HepG2 (cell line): Measurements from ENCODE around the gene VAC14. TPM values are rescaled to one million over a fixed set of nuclear protein-coding genes. Genes with fewer than 3 reads are reported as not detected.

Source experiments
- ATAC-seq: fragments of 200-7000 bp; cut with Tn5 transposase; 3 replicates; pipeline ENCODE4 v1.9.1; 2020; ENCODE audit warnings: mild to moderate bottlenecking, moderate library complexity
- BruUV-seq: library from RNA; stranded (reverse); fragments of 400-500 nt; replicated peaks from 2 replicates; lab custom pipeline; 2021; lab: Mats Ljungman, UMichigan
- CTCF ChIA-PET: fragments of 300-600 bp; formaldehyde crosslinking; extraction: SDS; loops from one replicate; lab custom pipeline; 2021; ENCODE audit warnings: low total read pairs, inconsistent platforms, low intra/inter-chr PET ratio; lab: Yijun Ruan, JAX
- POLR2A ChIA-PET: fragments of 350-600 bp; sonication (Branson Sonifier 250); formaldehyde crosslinking; loops from one replicate; lab custom pipeline; 2020; ENCODE audit warnings: antibody characterized with exemption, inconsistent platforms; lab: Yijun Ruan, JAX
- DNase-seq: peaks from one replicate; pipeline ENCODE4 v3.0.0-alpha.2; 2015; ENCODE audit warnings: low spot score
- FAIRE-seq: peaks from 3 replicates; lab custom pipeline; 2011; peaks lifted over from hg19 to GRCh38; lab: Jason Lieb, UNC
- H2AFZ ChIP-seq: one replicate; pipeline ENCODE4 v1.6.1; 2011; ENCODE audit warnings: low read length, inconsistent platforms
- H3K27ac ChIP-seq: fragments of 300-600 bp; 3 replicates; pipeline ENCODE4 v1.8.0; 2011; ENCODE audit warnings: mixed run types, mild to moderate bottlenecking, mixed read lengths, low read length, inconsistent platforms; ENCODE audit not compliant: insufficient read depth; ENCODE audit errors: extremely low read length
- H3K27me3 ChIP-seq, 2 experiments: fragments of 200-600 bp in 1 of 2; 2 replicates in 1 of 2; 3 replicates in 1 of 2; pipeline versions ENCODE4 v1.6.0 to v1.8.0; 2011; ENCODE audit warnings: low read length in 2 of 2, mild to moderate bottlenecking in 2 of 2, moderate library complexity in 2 of 2, inconsistent platforms in 1 of 2; ENCODE audit not compliant: insufficient read depth in 2 of 2, control insufficient read depth in 1 of 2
- H3K36me3 ChIP-seq, 2 experiments: fragments of 200-600 bp in 1 of 2; replicated peaks in 1 of 2; 2 replicates in 1 of 2; 3 replicates in 1 of 2; pipeline versions ENCODE4 v1.5.1 to v1.8.0; 2011; ENCODE audit warnings: low read length in 2 of 2, inconsistent platforms in 1 of 2; ENCODE audit not compliant: insufficient read depth in 2 of 2, control insufficient read depth in 1 of 2
- H3K4me1 ChIP-seq: 2 replicates; pipeline ENCODE4 v1.5.1; 2012; ENCODE audit warnings: low read length, inconsistent platforms; ENCODE audit not compliant: insufficient read depth
- H3K4me2 ChIP-seq: 2 replicates; pipeline ENCODE4 v1.6.0; 2011; ENCODE audit warnings: low read depth, low read length, inconsistent platforms
- H3K4me3 ChIP-seq, 3 experiments: fragments of 200-600 bp in 1 of 3; sonication (generic), shearing (Covaris generic) in 1 of 3; replicated peaks in 1 of 3; 2 replicates each; pipeline ENCODE4 v1.5.1; 2011 to 2016; ENCODE audit warnings: low read length in 3 of 3, inconsistent platforms in 2 of 3, low read depth in 2 of 3, mild to moderate bottlenecking in 2 of 3, control low read depth in 1 of 3, mixed read lengths in 1 of 3; ENCODE audit not compliant: insufficient read depth in 1 of 3
- H3K79me2 ChIP-seq: one replicate; pipeline ENCODE4 v1.6.1; 2011; ENCODE audit warnings: low read length, inconsistent platforms; ENCODE audit not compliant: insufficient read depth
- H3K9ac ChIP-seq: 2 replicates; pipeline ENCODE4 v1.6.0; 2011; ENCODE audit warnings: mild to moderate bottlenecking, low read depth, low read length, inconsistent platforms; ENCODE audit not compliant: insufficient read depth
- H3K9me3 ChIP-seq: 2 replicates; pipeline ENCODE4 v1.5.1; 2012; ENCODE audit warnings: mild to moderate bottlenecking, low read length
- H4K20me1 ChIP-seq: 2 replicates; pipeline ENCODE4 v1.6.0; 2011; ENCODE audit warnings: inconsistent platforms, mild to moderate bottlenecking, low read length, moderate library complexity; ENCODE audit not compliant: insufficient read depth
- AGO2 ChIP-seq: fragments of 200-400 bp; formaldehyde crosslinking; optimal IDR thresholded peaks from 2 replicates; pipeline ENCODE3; 2017; ENCODE audit warnings: mild to moderate bottlenecking, low read depth, low read length, moderate library complexity
- CAMTA2 ChIP-seq: sonication (generic); formaldehyde crosslinking; IDR thresholded peaks from 2 replicates; pipeline ENCODE4 v1.4.0; 2020; ENCODE audit warnings: mild to moderate bottlenecking, missing genetic modification reagents, borderline replicate concordance
- CHCHD3 ChIP-seq: sonication (generic); formaldehyde crosslinking; IDR thresholded peaks from 2 replicates; pipeline ENCODE4 v1.8.0; 2022; ENCODE audit warnings: mild to moderate bottlenecking, missing genetic modification reagents, moderate library complexity
- FOXO1 ChIP-seq: sonication (generic); formaldehyde crosslinking; IDR thresholded peaks from 2 replicates; pipeline ENCODE4 v1.4.0; 2020; ENCODE audit warnings: missing genetic modification reagents
- FOXP1 ChIP-seq, 2 experiments: fragments of 450-650 bp in 1 of 2; IDR thresholded peaks; 2 replicates each; pipeline ENCODE4 v1.6.1; 2017 to 2018; ENCODE audit warnings: antibody characterized with exemption in 1 of 2
- GATAD2A ChIP-seq: IDR thresholded peaks from 2 replicates; pipeline ENCODE4 v1.6.1; 2016
- KDM1A ChIP-seq: IDR thresholded peaks from 2 replicates; pipeline ENCODE4 v1.6.1; 2016; ENCODE audit warnings: missing compliant biosample characterization
- ZBTB1 ChIP-seq: sonication (generic); formaldehyde crosslinking; IDR thresholded peaks from 2 replicates; pipeline ENCODE4 v1.4.0; 2020; ENCODE audit warnings: missing genetic modification reagents, borderline replicate concordance
- ZMYM2 ChIP-seq: sonication (generic); formaldehyde crosslinking; IDR thresholded peaks from 2 replicates; pipeline ENCODE4 v1.8.0; 2022; ENCODE audit warnings: mild to moderate bottlenecking, missing genetic modification reagents
- ZNF180 ChIP-seq: sonication (generic); formaldehyde crosslinking; IDR thresholded peaks from 2 replicates; pipeline ENCODE4 v1.4.0; 2020; ENCODE audit warnings: low read depth, missing genetic modification reagents, borderline replicate concordance
- ZNF564 ChIP-seq: sonication (generic); formaldehyde crosslinking; IDR thresholded peaks from 2 replicates; pipeline ENCODE4 v1.8.1; 2023; ENCODE audit warnings: mild to moderate bottlenecking, missing genetic modification reagents
- ZNF761 ChIP-seq: sonication (generic); formaldehyde crosslinking; conservative IDR thresholded peaks from 2 replicates; pipeline ENCODE4 v1.4.0; 2020; ENCODE audit warnings: mild to moderate bottlenecking, missing genetic modification reagents
- ZNF782 ChIP-seq: sonication (generic); formaldehyde crosslinking; IDR thresholded peaks from 2 replicates; pipeline ENCODE4 v1.4.0; 2020; ENCODE audit warnings: missing genetic modification reagents, mild to moderate bottlenecking, borderline replicate concordance
- WGBS: methylation state at CpG from one replicate; pipeline ENCODE4 v1.1.6; 2017; ENCODE audit warnings: low lambda C conversion rate; 5-methylcytosine and 5-hydroxymethylcytosine counted together
- in situ Hi-C: cut with HindIII; loops from 2 replicates; pipeline ENCODE4 v1.10.0; 2017; ENCODE audit warnings: low pct_unique_long_range_greater_than_20kb; ENCODE audit not compliant: extremely low pct_ligation_motif_present
- intact Hi-C: fragments of 100-400 bp; cut with micrococcal nuclease; formaldehyde crosslinking; loops from one replicate; pipeline ENCODE4 v1.10.0; 2022; ENCODE audit not compliant: unreplicated experiment
- polyA plus RNA-seq, 8 experiments: library from polyadenylated mRNA; depleted of rRNA in 3 of 8; stranded (reverse) in 7 of 8; unstranded in 1 of 8; fragments of >200 nt; fragmentation: Illumina TruSeq in 4 of 8; extraction: Trizol in 4 of 8; gene quantifications; 2 replicates each; pipeline versions ENCODE4 v1.2.1 to v1.2.3, GENCODE V29; 2011 to 2016; ENCODE audit warnings: low read depth in 4 of 8, missing spikeins in 1 of 8, mixed read lengths in 1 of 8; ENCODE audit not compliant: insufficient read depth in 1 of 8
- total RNA-seq, 5 experiments: library from RNA; depleted of rRNA; stranded (reverse); fragments of >200 nt; fragmentation: Illumina TruSeq; extraction: Trizol; gene quantifications; 2 replicates each; pipeline ENCODE4 v1.2.3, GENCODE V29; 2016; ENCODE audit warnings: low read depth in 1 of 5
- TF ChIP-seq, protein P1 (sequence below): sonication (generic); formaldehyde crosslinking; IDR thresholded peaks from 2 replicates; pipeline ENCODE4; 2020; ENCODE audit warnings: missing genetic modification reagents, mild to moderate bottlenecking, borderline replicate concordance
- TF ChIP-seq, protein P2 (sequence below): sonication (generic); formaldehyde crosslinking; IDR thresholded peaks from 2 replicates; pipeline ENCODE4 v1.5.0; 2020; ENCODE audit warnings: missing genetic modification reagents, mild to moderate bottlenecking, borderline replicate concordance
- TF ChIP-seq, protein P3 (sequence below): sonication (generic); formaldehyde crosslinking; IDR thresholded peaks from 2 replicates; pipeline ENCODE4 v1.4.0; 2020; ENCODE audit warnings: low read depth, mild to moderate bottlenecking, missing genetic modification reagents
- TF ChIP-seq, protein P4 (sequence below): conservative IDR thresholded peaks from 2 replicates; pipeline ENCODE4 v1.6.1; 2018; ENCODE audit warnings: missing genetic modification reagents

Gene VAC14
- total and polyA plus RNA-seq, 2 of the 13 experiments (the other 11 are each of a cell fraction or from before 2014, with no cell fraction given), result 23.5 to 24.6 TPM

DNA sequence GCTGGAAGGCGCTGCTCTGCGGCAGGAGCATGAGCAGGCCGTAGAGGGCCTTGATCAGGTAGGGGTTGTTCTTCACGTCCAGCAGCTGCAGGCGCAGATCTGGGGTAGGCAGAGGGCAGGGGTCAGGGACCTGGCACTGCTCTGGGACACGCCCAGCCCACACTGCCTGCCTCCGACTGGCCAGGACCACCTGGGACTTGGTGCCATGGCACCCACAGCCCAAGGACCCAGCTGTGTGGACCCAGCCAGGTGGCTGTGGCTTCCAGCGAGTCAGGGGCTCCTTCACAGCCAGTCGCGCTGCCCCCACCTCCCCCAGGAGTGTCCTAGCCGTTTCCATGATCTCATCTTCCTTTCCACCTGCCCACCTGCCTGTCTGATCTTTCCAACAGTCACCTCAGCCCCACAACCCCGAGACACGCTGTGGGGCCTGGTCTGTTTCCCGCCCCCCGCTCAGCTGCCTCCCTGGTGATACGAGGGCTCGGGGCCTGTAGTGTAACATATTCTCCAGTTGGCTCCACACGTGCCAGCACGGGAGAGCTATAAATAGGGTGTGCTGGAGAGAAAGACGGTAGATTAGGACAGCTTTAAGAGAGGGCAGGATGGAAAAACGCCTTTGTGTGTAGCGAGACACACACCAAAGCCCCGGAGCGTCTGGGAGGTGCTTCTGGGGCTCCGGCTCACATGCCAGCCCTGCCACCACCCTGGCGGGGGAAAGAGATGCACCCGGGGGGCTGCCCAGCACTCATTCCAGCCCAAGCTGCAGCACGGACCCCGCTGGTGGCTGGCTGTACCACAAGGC, 107.9 kb downstream of the VAC14 start:
- ChIA-PET POLR2A (interaction anchor here (1.0 to 18.7 kb wide), 2 partner anchors 11 to 33 kb away, joined by 4 to 536 read pairs; no protein-coding TSS in a partner anchor), CTCF (no interaction called here)
- DNase-seq (no peak), ATAC-seq (no peak), FAIRE-seq (no peak)
- BruUV-seq, result no TSS peak
- in situ Hi-C loops (no loop called here), intact Hi-C loops (no loop called here)
- no peak overlapping the region for H3K4me2 ChIP-seq
- peaks cover 72% of the 10 kb centered on the region for H3K4me1 ChIP-seq
- no peaks in the 10 kb centered on the region for H3K27me3 ChIP-seq
- H3K9ac ChIP-seq, result no peak overlapping the region; the same call in 1 of the 2 replicates
- no peaks in the 10 kb centered on the region for H3K79me2 ChIP-seq
- 95% methylated on average over 28 of the region's 29 CpGs for WGBS
- H3K4me3 ChIP-seq, result no peak overlapping the region
- no peaks in the 10 kb centered on the region for H4K20me1 ChIP-seq
- peaks cover 1 to 4% of the 10 kb centered on the region in 2 experiments; a peak in 1 of 5 replicates for H3K36me3 ChIP-seq
- no peaks in the 10 kb centered on the region for H3K9me3 ChIP-seq
- peak overlapping the region; percentile 17 for H3K27ac ChIP-seq
- no peak overlapping the region for H2AFZ ChIP-seq
- TF ChIP-seq, protein P1, sequence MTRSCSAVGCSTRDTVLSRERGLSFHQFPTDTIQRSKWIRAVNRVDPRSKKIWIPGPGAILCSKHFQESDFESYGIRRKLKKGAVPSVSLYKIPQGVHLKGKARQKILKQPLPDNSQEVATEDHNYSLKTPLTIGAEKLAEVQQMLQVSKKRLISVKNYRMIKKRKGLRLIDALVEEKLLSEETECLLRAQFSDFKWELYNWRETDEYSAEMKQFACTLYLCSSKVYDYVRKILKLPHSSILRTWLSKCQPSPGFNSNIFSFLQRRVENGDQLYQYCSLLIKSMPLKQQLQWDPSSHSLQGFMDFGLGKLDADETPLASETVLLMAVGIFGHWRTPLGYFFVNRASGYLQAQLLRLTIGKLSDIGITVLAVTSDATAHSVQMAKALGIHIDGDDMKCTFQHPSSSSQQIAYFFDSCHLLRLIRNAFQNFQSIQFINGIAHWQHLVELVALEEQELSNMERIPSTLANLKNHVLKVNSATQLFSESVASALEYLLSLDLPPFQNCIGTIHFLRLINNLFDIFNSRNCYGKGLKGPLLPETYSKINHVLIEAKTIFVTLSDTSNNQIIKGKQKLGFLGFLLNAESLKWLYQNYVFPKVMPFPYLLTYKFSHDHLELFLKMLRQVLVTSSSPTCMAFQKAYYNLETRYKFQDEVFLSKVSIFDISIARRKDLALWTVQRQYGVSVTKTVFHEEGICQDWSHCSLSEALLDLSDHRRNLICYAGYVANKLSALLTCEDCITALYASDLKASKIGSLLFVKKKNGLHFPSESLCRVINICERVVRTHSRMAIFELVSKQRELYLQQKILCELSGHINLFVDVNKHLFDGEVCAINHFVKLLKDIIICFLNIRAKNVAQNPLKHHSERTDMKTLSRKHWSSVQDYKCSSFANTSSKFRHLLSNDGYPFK, result no peak
- TF ChIP-seq ZNF564 (no peak), ZNF180 (CRISPR knock-in tag) (no peak), ZBTB1 (CRISPR knock-in tag) (no peak), GATAD2A (CRISPR knock-in tag) (no peak), CHCHD3 (CRISPR knock-in tag) (0 out of 2 replicates have a peak, but pooled peaks have one; percentile 24), AGO2 (peak; percentile 48), FOXP1 (IDR thresholded peaks at IDR 0.05) (no peak), FOXP1 (CRISPR knock-in tag; IDR thresholded peaks at IDR 0.05) (no peak), FOXO1 (CRISPR knock-in tag) (no peak), ZNF782 (no peak), KDM1A (CRISPR knock-in tag) (no peak), ZNF761 (CRISPR knock-in tag) (no peak), CAMTA2 (CRISPR knock-in tag) (no peak), ZMYM2 (no peak)
- TF ChIP-seq, protein P2, sequence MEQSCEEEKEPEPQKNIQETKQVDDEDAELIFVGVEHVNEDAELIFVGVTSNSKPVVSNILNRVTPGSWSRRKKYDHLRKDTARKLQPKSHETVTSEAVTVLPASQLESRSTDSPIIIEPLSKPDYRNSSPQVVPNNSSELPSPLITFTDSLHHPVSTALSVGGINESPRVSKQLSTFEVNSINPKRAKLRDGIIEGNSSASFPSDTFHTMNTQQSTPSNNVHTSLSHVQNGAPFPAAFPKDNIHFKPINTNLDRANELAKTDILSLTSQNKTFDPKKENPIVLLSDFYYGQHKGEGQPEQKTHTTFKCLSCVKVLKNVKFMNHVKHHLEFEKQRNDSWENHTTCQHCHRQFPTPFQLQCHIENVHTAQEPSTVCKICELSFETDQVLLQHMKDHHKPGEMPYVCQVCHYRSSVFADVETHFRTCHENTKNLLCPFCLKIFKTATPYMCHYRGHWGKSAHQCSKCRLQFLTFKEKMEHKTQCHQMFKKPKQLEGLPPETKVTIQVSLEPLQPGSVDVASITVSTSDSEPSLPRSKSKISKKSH (CRISPR knock-in tag), result 0 out of 2 replicates have a peak, but pooled peaks have one; percentile 14
- TF ChIP-seq, protein P3, sequence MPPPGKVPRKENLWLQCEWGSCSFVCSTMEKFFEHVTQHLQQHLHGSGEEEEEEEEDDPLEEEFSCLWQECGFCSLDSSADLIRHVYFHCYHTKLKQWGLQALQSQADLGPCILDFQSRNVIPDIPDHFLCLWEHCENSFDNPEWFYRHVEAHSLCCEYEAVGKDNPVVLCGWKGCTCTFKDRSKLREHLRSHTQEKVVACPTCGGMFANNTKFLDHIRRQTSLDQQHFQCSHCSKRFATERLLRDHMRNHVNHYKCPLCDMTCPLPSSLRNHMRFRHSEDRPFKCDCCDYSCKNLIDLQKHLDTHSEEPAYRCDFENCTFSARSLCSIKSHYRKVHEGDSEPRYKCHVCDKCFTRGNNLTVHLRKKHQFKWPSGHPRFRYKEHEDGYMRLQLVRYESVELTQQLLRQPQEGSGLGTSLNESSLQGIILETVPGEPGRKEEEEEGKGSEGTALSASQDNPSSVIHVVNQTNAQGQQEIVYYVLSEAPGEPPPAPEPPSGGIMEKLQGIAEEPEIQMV (CRISPR knock-in tag), result no peak
- TF ChIP-seq, protein P4, sequence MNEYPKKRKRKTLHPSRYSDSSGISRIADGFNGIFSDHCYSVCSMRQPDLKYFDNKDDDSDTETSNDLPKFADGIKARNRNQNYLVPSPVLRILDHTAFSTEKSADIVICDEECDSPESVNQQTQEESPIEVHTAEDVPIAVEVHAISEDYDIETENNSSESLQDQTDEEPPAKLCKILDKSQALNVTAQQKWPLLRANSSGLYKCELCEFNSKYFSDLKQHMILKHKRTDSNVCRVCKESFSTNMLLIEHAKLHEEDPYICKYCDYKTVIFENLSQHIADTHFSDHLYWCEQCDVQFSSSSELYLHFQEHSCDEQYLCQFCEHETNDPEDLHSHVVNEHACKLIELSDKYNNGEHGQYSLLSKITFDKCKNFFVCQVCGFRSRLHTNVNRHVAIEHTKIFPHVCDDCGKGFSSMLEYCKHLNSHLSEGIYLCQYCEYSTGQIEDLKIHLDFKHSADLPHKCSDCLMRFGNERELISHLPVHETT (CRISPR knock-in tag), result no peak
